ENCODE data around the gene KHNYN.

DNA sequence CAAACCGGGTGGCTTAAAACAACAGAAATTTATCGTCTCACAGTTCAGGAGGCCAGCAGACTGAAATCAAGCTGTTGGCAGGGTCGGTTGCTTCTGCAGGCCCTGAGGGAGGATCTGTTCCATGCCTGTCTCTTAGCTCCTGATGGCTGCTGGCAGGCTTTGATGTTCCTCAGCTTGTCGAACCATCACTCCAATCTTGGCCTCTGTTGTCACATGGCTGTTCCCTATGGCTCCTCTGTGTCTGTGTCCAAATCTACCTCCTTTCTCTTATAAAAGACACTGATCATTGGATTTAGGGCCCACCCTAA, 47.7 kb upstream of the KHNYN start:
- TF ChIP-seq EP300 (IDR thresholded peaks at IDR 0.05): no peak
- TF ChIP-seq, protein P1, sequence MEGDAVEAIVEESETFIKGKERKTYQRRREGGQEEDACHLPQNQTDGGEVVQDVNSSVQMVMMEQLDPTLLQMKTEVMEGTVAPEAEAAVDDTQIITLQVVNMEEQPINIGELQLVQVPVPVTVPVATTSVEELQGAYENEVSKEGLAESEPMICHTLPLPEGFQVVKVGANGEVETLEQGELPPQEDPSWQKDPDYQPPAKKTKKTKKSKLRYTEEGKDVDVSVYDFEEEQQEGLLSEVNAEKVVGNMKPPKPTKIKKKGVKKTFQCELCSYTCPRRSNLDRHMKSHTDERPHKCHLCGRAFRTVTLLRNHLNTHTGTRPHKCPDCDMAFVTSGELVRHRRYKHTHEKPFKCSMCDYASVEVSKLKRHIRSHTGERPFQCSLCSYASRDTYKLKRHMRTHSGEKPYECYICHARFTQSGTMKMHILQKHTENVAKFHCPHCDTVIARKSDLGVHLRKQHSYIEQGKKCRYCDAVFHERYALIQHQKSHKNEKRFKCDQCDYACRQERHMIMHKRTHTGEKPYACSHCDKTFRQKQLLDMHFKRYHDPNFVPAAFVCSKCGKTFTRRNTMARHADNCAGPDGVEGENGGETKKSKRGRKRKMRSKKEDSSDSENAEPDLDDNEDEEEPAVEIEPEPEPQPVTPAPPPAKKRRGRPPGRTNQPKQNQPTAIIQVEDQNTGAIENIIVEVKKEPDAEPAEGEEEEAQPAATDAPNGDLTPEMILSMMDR (IDR thresholded peaks at IDR 0.05): no peak

All from ovary (tissue), 3 donors.